Lung microvascular endothelial cell (primary cell): ENCODE results near the gene ACCSL. TPM values are rescaled to one million over a fixed set of nuclear protein-coding genes. Genes with fewer than 3 reads are reported as not detected.
A peak's percentile ranks its signal among the peaks of the same experiment; 100 is the strongest.

ENCODE experiments used
- DNase-seq, 2 donors: peaks; one replicate each; pipeline versions ENCODE4 v3.0.0 to v3.0.0-alpha.2; 2010; ENCODE audit warnings: low read depth in 2 of 2
- total RNA-seq: library from RNA; depleted of rRNA; stranded (reverse); fragments of >200 nt; gene quantifications from 2 replicates; pipeline ENCODE4 v1.2.1, GENCODE V29; 2014

ACCSL gene
- total RNA-seq, 1 donor from 2014 or later, result not detected

- DNase-seq, result no peak
Measured at GRCh38 chr11:44018127-44018521, 29.7 kb upstream of the ACCSL start.

- no peak for DNase-seq
Measured at GRCh38 chr11:44018829-44019228, 29.0 kb upstream of the ACCSL start.

GRCh38 chr11:44024977-44025376 is 22.8 kb upstream of the ACCSL start:
- DNase-seq, result no peak

GRCh38 chr11:44025727-44026126 is 22.1 kb upstream of the ACCSL start:
- DNase-seq, result no peak

- DNase-seq, result no peak
Measured at GRCh38 chr11:44028401-44028800, 19.4 kb upstream of the ACCSL start.

GRCh38 chr11:44028816-44029506 is 18.8 kb upstream of the ACCSL start:
- no peak for DNase-seq

- DNase-seq, result no peak
Measured at GRCh38 chr11:44029507-44029845, 18.3 kb upstream of the ACCSL start.

- DNase-seq, result peak in 1 of 2 donors; percentile 12
Measured at GRCh38 chr11:44029977-44030911, 17.5 kb upstream of the ACCSL start.

- no peak for DNase-seq
Measured at GRCh38 chr11:44030996-44031395, 16.8 kb upstream of the ACCSL start.

- DNase-seq, result no peak
Measured at GRCh38 chr11:44031549-44031948, 16.2 kb upstream of the ACCSL start.

GRCh38 chr11:44032299-44033085 is 15.3 kb upstream of the ACCSL start:
- DNase-seq, result no peak

GRCh38 chr11:44033411-44033850 is 14.3 kb upstream of the ACCSL start:
- no peak for DNase-seq

- DNase-seq, result no peak
Measured at GRCh38 chr11:44033856-44034255, 13.9 kb upstream of the ACCSL start.

- DNase-seq, result no peak
Measured at GRCh38 chr11:44034639-44035038, 13.1 kb upstream of the ACCSL start.

GRCh38 chr11:44036811-44037657 is 10.7 kb upstream of the ACCSL start:
- DNase-seq, result peak; percentile 79 to 82

- no peak for DNase-seq
Measured at GRCh38 chr11:44037658-44037998, 10.2 kb upstream of the ACCSL start.

GRCh38 chr11:44043157-44043556 is 4.6 kb upstream of the ACCSL start:
- no peak for DNase-seq

- DNase-seq, result no peak
Measured at GRCh38 chr11:44046182-44046581, 1.6 kb upstream of the ACCSL start.

GRCh38 chr11:44047298-44047697 is 483 bp upstream of the ACCSL start:
- DNase-seq, result no peak

GRCh38 chr11:44049832-44050231 is 2.1 kb downstream of the ACCSL start:
- DNase-seq, result no peak

GRCh38 chr11:44051171-44051570 is 3.4 kb downstream of the ACCSL start:
- no peak for DNase-seq
